Measurements from ENCODE around the gene TTC32.
"Not testable (repeated sequence)": the region's sequence is repeated elsewhere in the genome, so short reads cannot be mapped to it uniquely, and the experiment has no call there.

The TTC32 gene

GRCh38 chr2:19899985-19900930 is 1.5 kb downstream of the TTC32 start:
- DNase-seq (ENCODE audit: low spot score), result no peak

GRCh38 chr2:19898592-19899329 is 3.0 kb downstream of the TTC32 start:
- no peak for DNase-seq (ENCODE audit: low spot score)

- no peak for DNase-seq (ENCODE audit: low spot score)
Measured at GRCh38 chr2:19897623-19898245, 4.0 kb downstream of the TTC32 start.

GRCh38 chr2:19895535-19895934 is 6.2 kb downstream of the TTC32 start:
- DNase-seq (ENCODE audit: low spot score), result no peak

- DNase-seq (ENCODE audit: low spot score), result no peak
Measured at GRCh38 chr2:19894134-19894792, 7.5 kb downstream of the TTC32 start.

GRCh38 chr2:19893520-19894133 is 8.2 kb downstream of the TTC32 start:
- no peak for DNase-seq (ENCODE audit: low spot score)

GRCh38 chr2:19891971-19892370 is 9.8 kb downstream of the TTC32 start:
- DNase-seq (ENCODE audit: low spot score), result not testable (repeated sequence)

GRCh38 chr2:19890104-19890503 is 11.7 kb downstream of the TTC32 start:
- DNase-seq (ENCODE audit: low spot score), result no peak

- DNase-seq (ENCODE audit: low spot score), result no peak
Measured at GRCh38 chr2:19888831-19889230, 13.0 kb downstream of the TTC32 start.

GRCh38 chr2:19887510-19887909 is 14.3 kb downstream of the TTC32 start:
- DNase-seq (ENCODE audit: low spot score), result peak; percentile 11

- no peak for DNase-seq (ENCODE audit: low spot score)
Measured at GRCh38 chr2:19886261-19886660, 15.5 kb downstream of the TTC32 start.

- no peak for DNase-seq (ENCODE audit: low spot score)
Measured at GRCh38 chr2:19885791-19886190, 16.0 kb downstream of the TTC32 start.

GRCh38 chr2:19883971-19884720 is 17.6 kb downstream of the TTC32 start:
- no peak for DNase-seq (ENCODE audit: low spot score)

GRCh38 chr2:19883486-19883885 is 18.3 kb downstream of the TTC32 start:
- no peak for DNase-seq (ENCODE audit: low spot score)

- no peak for DNase-seq (ENCODE audit: low spot score)
Measured at GRCh38 chr2:19882286-19882685, 19.5 kb downstream of the TTC32 start.

GRCh38 chr2:19881908-19882265 is 19.9 kb downstream of the TTC32 start:
- DNase-seq (ENCODE audit: low spot score), result no peak

- DNase-seq (ENCODE audit: low spot score), result no peak
Measured at GRCh38 chr2:19881221-19881907, 20.4 kb downstream of the TTC32 start.

- DNase-seq (ENCODE audit: low spot score), result not testable (repeated sequence)
Measured at GRCh38 chr2:19880191-19880590, 21.6 kb downstream of the TTC32 start.

GRCh38 chr2:19879120-19879519 is 22.7 kb downstream of the TTC32 start:
- no peak for DNase-seq (ENCODE audit: low spot score)
